ENCODE results near the gene NOSIP. TPM values are rescaled to one million over a fixed set of nuclear protein-coding genes. Genes with fewer than 3 reads are reported as not detected.

Gene NOSIP
- total RNA-seq, 1 experiment from 2014 or later = 57.9 TPM

DNA sequence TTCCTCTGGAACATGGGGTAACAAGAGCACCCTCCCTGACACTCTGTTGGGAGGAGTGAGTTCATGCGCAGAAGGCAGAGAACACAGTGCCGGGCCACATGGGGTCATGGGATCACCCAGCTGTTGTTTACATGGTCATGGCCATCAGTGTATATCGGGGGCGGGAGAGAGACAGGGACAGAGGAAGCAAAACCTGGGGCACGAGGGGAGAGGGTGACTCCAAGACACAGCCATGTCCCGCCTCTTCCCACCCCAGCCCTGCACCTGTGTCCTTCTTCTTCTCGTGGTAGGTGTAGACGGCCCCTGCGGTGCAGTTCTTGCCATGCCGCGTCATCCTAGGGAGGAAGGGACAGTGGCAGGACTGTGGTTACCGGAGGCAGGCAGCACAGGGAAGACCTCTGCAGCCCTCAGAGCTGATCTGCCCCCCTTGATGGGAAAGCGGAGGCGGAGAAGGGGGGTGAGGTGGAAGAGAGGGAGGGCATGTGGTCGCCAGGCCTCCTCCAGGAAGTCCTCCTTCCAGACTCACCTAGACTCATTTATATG, 19.9 kb downstream of the NOSIP start:
- TF ChIP-seq, protein P1, sequence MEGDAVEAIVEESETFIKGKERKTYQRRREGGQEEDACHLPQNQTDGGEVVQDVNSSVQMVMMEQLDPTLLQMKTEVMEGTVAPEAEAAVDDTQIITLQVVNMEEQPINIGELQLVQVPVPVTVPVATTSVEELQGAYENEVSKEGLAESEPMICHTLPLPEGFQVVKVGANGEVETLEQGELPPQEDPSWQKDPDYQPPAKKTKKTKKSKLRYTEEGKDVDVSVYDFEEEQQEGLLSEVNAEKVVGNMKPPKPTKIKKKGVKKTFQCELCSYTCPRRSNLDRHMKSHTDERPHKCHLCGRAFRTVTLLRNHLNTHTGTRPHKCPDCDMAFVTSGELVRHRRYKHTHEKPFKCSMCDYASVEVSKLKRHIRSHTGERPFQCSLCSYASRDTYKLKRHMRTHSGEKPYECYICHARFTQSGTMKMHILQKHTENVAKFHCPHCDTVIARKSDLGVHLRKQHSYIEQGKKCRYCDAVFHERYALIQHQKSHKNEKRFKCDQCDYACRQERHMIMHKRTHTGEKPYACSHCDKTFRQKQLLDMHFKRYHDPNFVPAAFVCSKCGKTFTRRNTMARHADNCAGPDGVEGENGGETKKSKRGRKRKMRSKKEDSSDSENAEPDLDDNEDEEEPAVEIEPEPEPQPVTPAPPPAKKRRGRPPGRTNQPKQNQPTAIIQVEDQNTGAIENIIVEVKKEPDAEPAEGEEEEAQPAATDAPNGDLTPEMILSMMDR (IDR thresholded peaks at IDR 0.05; ENCODE audit: unreplicated experiment) = no peak
- intact Hi-C loops (cut with micrococcal nuclease) = no loop called here
- H3K36me3 Mint-ChIP-seq (ENCODE audit: insufficient read depth, unreplicated experiment) = peaks cover 55% of the 10 kb centered on the region
- no peak for DNase-seq (ENCODE audit: unreplicated experiment)
- H3K4me1 Mint-ChIP-seq (ENCODE audit: insufficient read depth, unreplicated experiment) = peaks cover 5% of the 10 kb centered on the region
- H3K4me3 Mint-ChIP-seq (ENCODE audit: unreplicated experiment) = no peak overlapping the region
- H3K27me3 Mint-ChIP-seq (ENCODE audit: insufficient read depth, unreplicated experiment) = no peaks in the 10 kb centered on the region
- no peaks in the 10 kb centered on the region for H3K9me3 Mint-ChIP-seq (ENCODE audit: unreplicated experiment)
- BruUV-seq (replicated peaks) = no TSS peak
- H3K27ac Mint-ChIP-seq (ENCODE audit: low read depth, unreplicated experiment) = no peak overlapping the region
- ChIA-PET CTCF (interaction anchor here (0.6 to 7.3 kb wide), 5 partner anchors 11 to 240 kb away, joined by 3 to 89 read pairs (median 4); no protein-coding TSS in a partner anchor), POLR2A (no interaction called here)

DNA sequence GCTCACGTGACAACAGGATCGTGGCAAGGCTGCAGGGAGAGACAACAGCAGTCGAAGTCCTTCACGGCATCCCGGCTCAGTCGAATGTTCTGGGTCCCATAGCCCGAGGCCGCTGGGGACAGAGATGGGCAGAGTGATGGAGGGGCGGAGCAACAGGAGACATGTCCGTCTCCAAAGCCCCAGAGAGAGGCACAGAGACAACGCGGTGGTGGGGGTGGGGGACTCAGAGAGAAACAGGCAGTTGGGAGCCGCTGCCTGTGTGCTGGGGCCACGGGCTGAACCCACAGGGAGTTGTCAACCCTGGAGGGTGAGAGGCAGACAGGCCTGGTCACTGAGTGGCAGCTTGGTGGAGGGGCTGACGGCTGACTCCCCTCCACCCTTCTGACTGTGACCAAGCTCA, 20.4 kb downstream of the NOSIP start:
- H3K4me1 Mint-ChIP-seq (ENCODE audit: insufficient read depth, unreplicated experiment) = peaks cover under 1% of the 10 kb centered on the region
- TF ChIP-seq, protein P1 (IDR thresholded peaks at IDR 0.05; ENCODE audit: unreplicated experiment) = no peak
- no TSS peak for BruUV-seq (replicated peaks)
- ChIA-PET CTCF (interaction anchor here (0.6 to 7.3 kb wide), 4 partner anchors 11 to 43 kb away, joined by 3 to 89 read pairs (median 16); no protein-coding TSS in a partner anchor), POLR2A (no interaction called here)
- peaks cover 57% of the 10 kb centered on the region for H3K36me3 Mint-ChIP-seq (ENCODE audit: insufficient read depth, unreplicated experiment)
- no peak overlapping the region for H3K4me3 Mint-ChIP-seq (ENCODE audit: unreplicated experiment)
- DNase-seq (ENCODE audit: unreplicated experiment) = no peak
- intact Hi-C loops (cut with micrococcal nuclease) = no loop called here
- no peaks in the 10 kb centered on the region for H3K27me3 Mint-ChIP-seq (ENCODE audit: insufficient read depth, unreplicated experiment)
- no peak overlapping the region for H3K27ac Mint-ChIP-seq (ENCODE audit: low read depth, unreplicated experiment)
- no peaks in the 10 kb centered on the region for H3K9me3 Mint-ChIP-seq (ENCODE audit: unreplicated experiment)

DNA sequence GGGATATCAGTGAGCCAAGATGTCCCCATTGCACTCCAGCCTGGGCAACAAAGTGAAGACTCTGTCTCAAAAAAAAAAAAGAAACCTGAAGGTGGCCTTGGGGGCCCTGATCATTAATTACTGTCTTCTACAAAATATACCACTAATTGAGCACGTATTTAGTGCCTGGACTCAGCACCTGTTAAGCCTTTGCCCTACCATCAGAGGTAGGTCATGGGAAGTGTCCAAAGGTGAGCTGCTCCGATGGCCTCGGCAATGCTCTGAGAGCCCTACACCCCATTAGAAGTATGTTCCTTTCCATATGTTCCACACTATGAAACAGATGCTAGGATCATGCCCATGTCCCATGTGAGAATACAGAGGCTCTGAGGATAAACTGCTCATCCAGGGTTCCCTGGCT, 20.9 kb downstream of the NOSIP start:
- TF ChIP-seq, protein P1 (IDR thresholded peaks at IDR 0.05; ENCODE audit: unreplicated experiment) = no peak
- Mint-ChIP-seq H3K9me3 (ENCODE audit: unreplicated experiment) (no peaks in the 10 kb centered on the region), H3K27me3 (ENCODE audit: insufficient read depth, unreplicated experiment) (no peaks in the 10 kb centered on the region), H3K4me1 (ENCODE audit: insufficient read depth, unreplicated experiment) (peaks cover 5% of the 10 kb centered on the region), H3K27ac (ENCODE audit: low read depth, unreplicated experiment) (no peak overlapping the region), H3K4me3 (ENCODE audit: unreplicated experiment) (no peak overlapping the region), H3K36me3 (ENCODE audit: insufficient read depth, unreplicated experiment) (peaks cover 57% of the 10 kb centered on the region)
- POLR2A ChIA-PET = no interaction called here
- no peak for DNase-seq (ENCODE audit: unreplicated experiment)
- no TSS peak for BruUV-seq (replicated peaks)
- CTCF ChIA-PET = interaction anchor here (6.0 to 7.3 kb wide), 2 partner anchors 12 kb away, joined by 29 to 89 read pairs; no protein-coding TSS in a partner anchor
- intact Hi-C loops (cut with micrococcal nuclease) = no loop called here

DNA sequence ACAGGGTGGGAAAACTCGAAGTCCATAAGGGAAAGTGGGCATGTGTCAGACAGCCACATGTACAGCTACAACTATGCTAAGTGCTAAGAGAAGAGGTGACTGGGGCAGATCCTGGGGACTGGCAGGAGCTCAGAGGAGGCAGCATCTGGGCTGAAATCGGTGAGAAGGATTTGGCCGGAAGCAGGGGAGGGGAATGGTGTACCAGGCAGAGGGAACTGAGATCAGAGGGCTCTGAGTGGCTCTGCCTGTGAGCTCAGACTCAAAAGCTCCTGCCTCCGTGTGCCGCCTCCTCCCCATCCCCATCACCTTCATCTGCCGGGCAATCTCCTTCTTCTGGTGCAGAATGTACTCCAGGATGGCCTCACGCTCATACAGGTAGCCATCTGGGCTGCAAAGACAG, 21.8 kb downstream of the NOSIP start:
- no peaks in the 10 kb centered on the region for H3K9me3 Mint-ChIP-seq (ENCODE audit: unreplicated experiment)
- no peak overlapping the region for H3K27ac Mint-ChIP-seq (ENCODE audit: low read depth, unreplicated experiment)
- peaks cover 10% of the 10 kb centered on the region for H3K4me1 Mint-ChIP-seq (ENCODE audit: insufficient read depth, unreplicated experiment)
- no peaks in the 10 kb centered on the region for H3K27me3 Mint-ChIP-seq (ENCODE audit: insufficient read depth, unreplicated experiment)
- no peak overlapping the region for H3K4me3 Mint-ChIP-seq (ENCODE audit: unreplicated experiment)
- CTCF ChIA-PET = interaction anchor here (0.7 to 7.3 kb wide), 6 partner anchors 11 to 55 kb away, joined by 4 to 89 read pairs (median 7); no protein-coding TSS in a partner anchor
- intact Hi-C loops (cut with micrococcal nuclease) = no loop called here
- DNase-seq (ENCODE audit: unreplicated experiment) = no peak
- POLR2A ChIA-PET = no interaction called here
- H3K36me3 Mint-ChIP-seq (ENCODE audit: insufficient read depth, unreplicated experiment) = peaks cover 57% of the 10 kb centered on the region
- TF ChIP-seq, protein P1 (IDR thresholded peaks at IDR 0.05; ENCODE audit: unreplicated experiment) = no peak
- no TSS peak for BruUV-seq (replicated peaks)

Measured in MCF 10A (cell line).